H9 (cell line): ENCODE results near the gene TGM4. TPM values are rescaled to one million over a fixed set of nuclear protein-coding genes. Genes with fewer than 3 reads are reported as not detected.

Experiments used
- DNase-seq: peaks from one replicate; pipeline ENCODE4 v3.0.0-alpha.2; 2017
- H2AFZ ChIP-seq: one replicate; pipeline ENCODE4 v1.6.1; 2013; ENCODE audit warnings: mild to moderate bottlenecking, low read length, control low read depth, moderate library complexity
- H2AK5ac ChIP-seq: 2 replicates; pipeline ENCODE4 v1.6.1; 2013; ENCODE audit warnings: low read length, control low read depth, mixed read lengths; ENCODE audit not compliant: insufficient read length
- H2BK120ac ChIP-seq: one replicate; pipeline ENCODE4 v1.6.1; 2013; ENCODE audit warnings: low read depth, mild to moderate bottlenecking, low read length, control low read depth, inconsistent platforms; ENCODE audit not compliant: poor library complexity, severe bottlenecking
- H2BK12ac ChIP-seq: 2 replicates; pipeline ENCODE4 v1.6.1; 2013; ENCODE audit warnings: low read length, control low read depth, mixed read lengths, low read depth; ENCODE audit not compliant: insufficient read length
- H2BK15ac ChIP-seq: 2 replicates; pipeline ENCODE4 v1.6.1; 2013; ENCODE audit warnings: low read depth, low read length, control low read depth
- H2BK20ac ChIP-seq: one replicate; pipeline ENCODE4 v1.6.1; 2013; ENCODE audit warnings: low read depth, mild to moderate bottlenecking, low read length, control low read depth, inconsistent platforms; ENCODE audit not compliant: poor library complexity, severe bottlenecking
- H2BK5ac ChIP-seq: 2 replicates; pipeline ENCODE4 v1.6.1; 2013; ENCODE audit warnings: low read length, control low read depth, mixed read lengths; ENCODE audit not compliant: insufficient read length
- H3K14ac ChIP-seq: 2 replicates; pipeline ENCODE4 v1.6.1; 2013; ENCODE audit warnings: low read length, control low read depth; ENCODE audit not compliant: insufficient read depth
- H3K18ac ChIP-seq: 2 replicates; pipeline ENCODE4 v1.6.1; 2013; ENCODE audit warnings: low read depth, mild to moderate bottlenecking, mixed read lengths, low read length, control low read depth; ENCODE audit not compliant: insufficient read length
- H3K23ac ChIP-seq: 2 replicates; pipeline ENCODE4 v1.6.1; 2013; ENCODE audit warnings: low read length, control low read depth, mixed read lengths, low read depth; ENCODE audit not compliant: insufficient read length
- H3K23me2 ChIP-seq: 2 replicates; pipeline ENCODE4 v1.6.1; 2013; ENCODE audit warnings: low read depth, mild to moderate bottlenecking, mixed read lengths, low read length, control low read depth; ENCODE audit not compliant: insufficient read length, poor library complexity, severe bottlenecking
- H3K27ac ChIP-seq: 2 replicates; pipeline ENCODE4 v1.5.1; 2013; ENCODE audit warnings: low read length, control low read depth, mixed read lengths, low read depth; ENCODE audit not compliant: insufficient read length
- H3K27me3 ChIP-seq: 2 replicates; pipeline ENCODE4 v1.6.1; 2013; ENCODE audit warnings: low read length, control low read depth, inconsistent platforms; ENCODE audit not compliant: insufficient read depth
- H3K4ac ChIP-seq: 2 replicates; pipeline ENCODE4 v1.6.1; 2013; ENCODE audit warnings: low read depth, mild to moderate bottlenecking, control low read depth, inconsistent platforms, low read length, moderate library complexity
- H3K4me1 ChIP-seq: 2 replicates; pipeline ENCODE4 v1.6.1; 2013; ENCODE audit warnings: low read length, control low read depth, inconsistent platforms; ENCODE audit not compliant: insufficient read depth
- H3K4me2 ChIP-seq: 2 replicates; pipeline ENCODE4 v1.6.1; 2013; ENCODE audit warnings: low read length, control low read depth, mixed read lengths; ENCODE audit not compliant: insufficient read length, insufficient read depth
- H3K56ac ChIP-seq: 2 replicates; pipeline ENCODE4 v1.6.1; 2013; ENCODE audit warnings: low read depth, mild to moderate bottlenecking, mixed read lengths, low read length, control low read depth; ENCODE audit not compliant: insufficient read length
- H3K79me1 ChIP-seq: 2 replicates; pipeline ENCODE4 v1.6.1; 2013; ENCODE audit warnings: low read depth, mild to moderate bottlenecking, moderate library complexity, low read length, control low read depth, inconsistent platforms; ENCODE audit not compliant: insufficient read depth, poor library complexity, severe bottlenecking
- H3K79me2 ChIP-seq: 2 replicates; pipeline ENCODE4 v1.6.1; 2013; ENCODE audit warnings: low read length, control low read depth, inconsistent platforms; ENCODE audit not compliant: insufficient read depth
- H3K9ac ChIP-seq: 2 replicates; pipeline ENCODE4 v1.6.1; 2013; ENCODE audit warnings: low read length, control low read depth, mixed read lengths; ENCODE audit not compliant: insufficient read length; ENCODE audit errors: extremely low read depth
- H3K9me3 ChIP-seq: one replicate; pipeline ENCODE4 v1.6.1; 2013; ENCODE audit warnings: low read depth, low read length, inconsistent platforms; ENCODE audit not compliant: control insufficient read depth
- H3T11ph ChIP-seq: one replicate; pipeline ENCODE4 v1.6.1; 2013; ENCODE audit warnings: mild to moderate bottlenecking, low read length, control low read depth, inconsistent platforms
- H4K20me1 ChIP-seq: one replicate; pipeline ENCODE4 v1.6.1; 2013; ENCODE audit not compliant: control insufficient read depth, insufficient read length, insufficient read depth
- H4K5ac ChIP-seq: 2 replicates; pipeline ENCODE4 v1.6.1; 2013; ENCODE audit warnings: low read depth, mild to moderate bottlenecking, mixed read lengths, low read length, control low read depth; ENCODE audit not compliant: insufficient read length
- H4K8ac ChIP-seq: replicated peaks from 2 replicates; pipeline ENCODE4 v1.6.1; 2013; ENCODE audit warnings: low read length, control low read depth, mixed read lengths, low read depth; ENCODE audit not compliant: insufficient read length
- H4K91ac ChIP-seq: 2 replicates; pipeline ENCODE4 v1.6.1; 2013; ENCODE audit warnings: low read depth, mild to moderate bottlenecking, moderate library complexity, mixed read lengths, low read length, control low read depth; ENCODE audit not compliant: insufficient read length
- H3K27ac Mint-ChIP-seq, 3 experiments: 2 replicates in 2 of 3; 3 replicates in 1 of 3; pipeline ENCODE4 v1.8.0; 2020 to 2021; ENCODE audit warnings: mixed read lengths in 3 of 3, mild to moderate bottlenecking in 1 of 3, moderate library complexity in 1 of 3
- H3K27me3 Mint-ChIP-seq: 2 replicates; pipeline ENCODE4 v1.8.0; 2021; ENCODE audit warnings: low read depth, mild to moderate bottlenecking, moderate library complexity, mixed read lengths
- H3K36me3 Mint-ChIP-seq, 3 experiments: 2 replicates in 2 of 3; 3 replicates in 1 of 3; pipeline ENCODE4 v1.8.0; 2020 to 2021; ENCODE audit warnings: low read depth in 3 of 3, mixed read lengths in 3 of 3; ENCODE audit not compliant: insufficient read depth in 1 of 3
- H3K4me1 Mint-ChIP-seq, 2 experiments: 2 replicates each; pipeline ENCODE4 v1.8.0; 2020; ENCODE audit warnings: mixed read lengths in 2 of 2
- H3K4me3 Mint-ChIP-seq, 2 experiments: 2 replicates in 1 of 2; 3 replicates in 1 of 2; pipeline ENCODE4 v1.8.0; 2020 to 2021; ENCODE audit warnings: mild to moderate bottlenecking in 2 of 2, mixed read lengths in 2 of 2, moderate library complexity in 1 of 2
- H3K9me3 Mint-ChIP-seq, 2 experiments: 2 replicates in 1 of 2; 3 replicates in 1 of 2; pipeline ENCODE4 v1.8.0; 2020; ENCODE audit warnings: mild to moderate bottlenecking in 2 of 2, mixed read lengths in 2 of 2, moderate library complexity in 1 of 2
- CTCF ChIP-seq: fragments of 200-600 bp; sonication (generic); conservative IDR thresholded peaks from 3 replicates; pipeline ENCODE4 v1.8.0; 2021; ENCODE audit warnings: antibody characterized with exemption, mild to moderate bottlenecking
- WGBS: extraction: QIAGEN DNeasy Blood & Tissue Kit; methylation state at CpG from one replicate; pipeline ENCODE4 v1.1.7; 2013; ENCODE audit warnings: missing lambda C conversion rate, low lambda C conversion rate, mixed read lengths; ENCODE audit not compliant: insufficient read length; ENCODE audit errors: extremely low coverage; 5-methylcytosine and 5-hydroxymethylcytosine counted together
- total RNA-seq: library from RNA; stranded (reverse); gene quantifications from 2 replicates; pipeline ENCODE4 v1.2.1, GENCODE V29; 2021

Gene TGM4
- total RNA-seq, 1 experiment from 2014 or later: not detected

GRCh38 chr3:44885618-44886017 lies 11.2 kb downstream of the TGM4 start:
- H3K27ac ChIP-seq: no peak overlapping the region
- H3K23me2 ChIP-seq: no peaks in the 10 kb centered on the region
- H3K9ac ChIP-seq: no peak overlapping the region
- no peaks in the 10 kb centered on the region for H4K20me1 ChIP-seq
- no peak overlapping the region for H2BK12ac ChIP-seq
- H3K4me2 ChIP-seq: no peak overlapping the region
- peaks cover 9% of the 10 kb centered on the region; the same call in 1 of the 2 replicates for H3K4me1 ChIP-seq
- no peak overlapping the region for H4K91ac ChIP-seq
- Mint-ChIP-seq H3K4me3 (no peak overlapping the region), H3K4me1 (peaks cover 14 to 20% of the 10 kb centered on the region in 2 experiments), H3K27me3 (no peaks in the 10 kb centered on the region; the same call in 1 of the 2 replicates), H3K9me3 (peaks cover 2 to 4% of the 10 kb centered on the region in 2 experiments; a peak in 3 of 5 replicates), H3K27ac (no peak overlapping the region), H3K36me3 (peaks cover 0 to 2% (median 0%) of the 10 kb centered on the region in 3 experiments; a peak in 1 of 7 replicates)
- no peak overlapping the region for H3K14ac ChIP-seq
- H3K56ac ChIP-seq: no peak overlapping the region
- no peaks in the 10 kb centered on the region for H3K79me1 ChIP-seq
- H2BK120ac ChIP-seq: no peak overlapping the region
- WGBS: no CpG with 5 or more reads among the region's 4 CpGs
- H2AFZ ChIP-seq: no peak overlapping the region
- no peak for DNase-seq
- H4K8ac ChIP-seq: no peak overlapping the region
- no peaks in the 10 kb centered on the region; the same call in 1 of the 2 replicates for H3K27me3 ChIP-seq
- no peak overlapping the region for H3K4ac ChIP-seq
- no peak overlapping the region for H2AK5ac ChIP-seq
- H3K23ac ChIP-seq: no peak overlapping the region
- H2BK15ac ChIP-seq: no peak overlapping the region
- no peaks in the 10 kb centered on the region for H3K79me2 ChIP-seq
- no peak overlapping the region for H3K18ac ChIP-seq
- no peak overlapping the region for H2BK5ac ChIP-seq
- H2BK20ac ChIP-seq: no peak overlapping the region
- no peak overlapping the region for H3T11ph ChIP-seq
- TF ChIP-seq CTCF: no peak
- no peaks in the 10 kb centered on the region for H3K9me3 ChIP-seq
- H4K5ac ChIP-seq: no peak overlapping the region
